HEK293 (cell line): ENCODE measurements around the gene LAMB1.

ENCODE experiments used
- CTCF ChIA-PET: fragments of 350-600 bp; formaldehyde crosslinking; extraction: SDS; loops from one replicate; lab custom pipeline; 2021; ENCODE audit warnings: antibody characterized with exemption; lab: Yijun Ruan, JAX
- POLR2A ChIA-PET: fragments of 300-600 bp; formaldehyde crosslinking; extraction: SDS; loops from one replicate; lab custom pipeline; 2020; ENCODE audit warnings: antibody characterized with exemption, inconsistent platforms; lab: Yijun Ruan, JAX
- H3K27ac ChIP-seq: fragments of 200-500 bp; sonication (Bioruptor generic); 2 replicates; pipeline ENCODE4 v1.5.1; 2014; ENCODE audit warnings: low read depth, low read length, control low read depth, inconsistent platforms; ENCODE audit errors: extremely low read depth
- H3K36me3 ChIP-seq, 2 experiments: fragments of 200-500 bp in 1 of 2; sonication (Bioruptor generic) in 1 of 2; 1 replicate in 1 of 2; 2 replicates in 1 of 2; pipeline ENCODE4 v1.5.1; 2014 to 2017; ENCODE audit warnings: inconsistent platforms in 2 of 2, low read length in 2 of 2; ENCODE audit not compliant: control insufficient read depth in 2 of 2, insufficient read depth in 1 of 2
- H3K4me1 ChIP-seq: fragments of 200-500 bp; sonication (Bioruptor generic); 2 replicates; pipeline ENCODE4 v1.5.1; 2014; ENCODE audit warnings: mild to moderate bottlenecking, low read length, inconsistent platforms; ENCODE audit not compliant: control insufficient read depth, insufficient read depth
- H3K4me3 ChIP-seq: 2 replicates; pipeline ENCODE4 v1.5.1; 2011; ENCODE audit warnings: low read depth, mild to moderate bottlenecking, control low read depth, low read length, moderate library complexity
- H3K9me3 ChIP-seq: fragments of 200-500 bp; sonication (Bioruptor generic); 2 replicates; pipeline ENCODE4 v1.5.1; 2014; ENCODE audit warnings: low read depth, low read length, inconsistent platforms; ENCODE audit not compliant: control insufficient read depth, insufficient read depth
- GLIS1 ChIP-seq: fragments of 450-650 bp; formaldehyde crosslinking; IDR thresholded peaks from 2 replicates; pipeline ENCODE4 v1.5.1; 2016; ENCODE audit warnings: missing biosample characterization, missing genetic modification characterization
- GLIS2 ChIP-seq: fragments of 450-650 bp; formaldehyde crosslinking; IDR thresholded peaks from 2 replicates; pipeline ENCODE4 v1.5.1; 2016; ENCODE audit warnings: missing biosample characterization, missing genetic modification characterization
- HOXA7 ChIP-seq: sonication (generic); formaldehyde crosslinking; IDR thresholded peaks from 2 replicates; pipeline ENCODE4 v1.8.1; 2022; ENCODE audit warnings: missing genetic modification reagents, borderline replicate concordance
- KLF7 ChIP-seq: fragments of 450-650 bp; formaldehyde crosslinking; IDR thresholded peaks from 2 replicates; pipeline ENCODE4 v1.5.1; 2016; ENCODE audit warnings: missing biosample characterization, missing genetic modification characterization, borderline replicate concordance
- KLF9 ChIP-seq: fragments of 450-650 bp; formaldehyde crosslinking; IDR thresholded peaks from 2 replicates; pipeline ENCODE4 v1.5.1; 2016; ENCODE audit warnings: missing biosample characterization, missing genetic modification characterization, low read depth
- OSR2 ChIP-seq: fragments of 450-650 bp; formaldehyde crosslinking; IDR thresholded peaks from 2 replicates; pipeline ENCODE4 v1.5.1; 2016; ENCODE audit warnings: missing biosample characterization, missing genetic modification characterization
- PRDM4 ChIP-seq: fragments of 450-650 bp; formaldehyde crosslinking; IDR thresholded peaks from 2 replicates; pipeline ENCODE4 v1.5.1; 2017; ENCODE audit warnings: missing biosample characterization, missing genetic modification characterization
- SP2 ChIP-seq: fragments of 450-650 bp; formaldehyde crosslinking; IDR thresholded peaks from 2 replicates; pipeline ENCODE4 v1.5.1; 2016; ENCODE audit warnings: missing biosample characterization, missing genetic modification characterization
- TRIM28 ChIP-seq: IDR thresholded peaks from 2 replicates; pipeline ENCODE4 v1.6.1; 2011; ENCODE audit warnings: low read length, control low read depth, borderline replicate concordance
- ZBTB8A ChIP-seq: fragments of 450-650 bp; formaldehyde crosslinking; IDR thresholded peaks from 2 replicates; pipeline ENCODE4 v1.5.1; 2016; ENCODE audit warnings: missing biosample characterization, missing genetic modification characterization
- ZFP37 ChIP-seq: fragments of 450-650 bp; formaldehyde crosslinking; IDR thresholded peaks from 2 replicates; pipeline ENCODE4 v1.5.1; 2016; ENCODE audit warnings: missing biosample characterization, missing genetic modification characterization
- ZIC2 ChIP-seq: fragments of 450-650 bp; formaldehyde crosslinking; IDR thresholded peaks from 2 replicates; pipeline ENCODE4 v1.5.1; 2016; ENCODE audit warnings: missing biosample characterization, missing genetic modification characterization
- ZNF138 ChIP-seq: fragments of 450-650 bp; formaldehyde crosslinking; IDR thresholded peaks from 2 replicates; pipeline ENCODE4 v1.5.1; 2016; ENCODE audit warnings: missing biosample characterization, missing genetic modification characterization, borderline replicate concordance
- ZNF140 ChIP-seq: fragments of 450-650 bp; formaldehyde crosslinking; IDR thresholded peaks from 2 replicates; pipeline ENCODE4 v1.5.1; 2016; ENCODE audit warnings: missing biosample characterization, missing genetic modification characterization
- ZNF157 ChIP-seq: fragments of 450-650 bp; formaldehyde crosslinking; IDR thresholded peaks from 2 replicates; pipeline ENCODE4 v1.5.1; 2016; ENCODE audit warnings: missing biosample characterization, missing genetic modification characterization
- ZNF169 ChIP-seq: fragments of 450-650 bp; formaldehyde crosslinking; IDR thresholded peaks from 2 replicates; pipeline ENCODE4 v1.5.1; 2016; ENCODE audit warnings: missing biosample characterization, missing genetic modification characterization
- ZNF174 ChIP-seq: fragments of 450-650 bp; formaldehyde crosslinking; IDR thresholded peaks from 2 replicates; pipeline ENCODE4 v1.5.0; 2017; ENCODE audit warnings: missing biosample characterization, mild to moderate bottlenecking, missing genetic modification characterization
- ZNF175 ChIP-seq: fragments of 450-650 bp; formaldehyde crosslinking; IDR thresholded peaks from 2 replicates; pipeline ENCODE4 v1.5.1; 2016; ENCODE audit warnings: missing biosample characterization, missing genetic modification characterization
- ZNF202 ChIP-seq: fragments of 450-650 bp; formaldehyde crosslinking; IDR thresholded peaks from 2 replicates; pipeline ENCODE4 v1.5.1; 2016; ENCODE audit warnings: missing biosample characterization, missing genetic modification characterization, borderline replicate concordance
- ZNF221 ChIP-seq: fragments of 450-650 bp; formaldehyde crosslinking; IDR thresholded peaks from 2 replicates; pipeline ENCODE4 v1.5.1; 2017; ENCODE audit warnings: missing biosample characterization, missing genetic modification characterization, borderline replicate concordance
- ZNF302 ChIP-seq: fragments of 450-650 bp; formaldehyde crosslinking; IDR thresholded peaks from 2 replicates; pipeline ENCODE4 v1.5.1; 2016; ENCODE audit warnings: missing biosample characterization, missing genetic modification characterization, low read depth
- ZNF324 ChIP-seq: fragments of 450-650 bp; formaldehyde crosslinking; IDR thresholded peaks from 2 replicates; pipeline ENCODE4 v1.5.1; 2016; ENCODE audit warnings: missing biosample characterization, missing genetic modification characterization
- ZNF394 ChIP-seq: fragments of 450-650 bp; formaldehyde crosslinking; IDR thresholded peaks from 2 replicates; pipeline ENCODE4 v1.5.1; 2016; ENCODE audit warnings: missing biosample characterization, missing genetic modification characterization, mild to moderate bottlenecking, moderate library complexity, borderline replicate concordance
- ZNF416 ChIP-seq: fragments of 450-650 bp; formaldehyde crosslinking; IDR thresholded peaks from 2 replicates; pipeline ENCODE4 v1.5.1; 2016; ENCODE audit warnings: missing biosample characterization, missing genetic modification characterization
- ZNF521 ChIP-seq: fragments of 450-650 bp; formaldehyde crosslinking; IDR thresholded peaks from 2 replicates; pipeline ENCODE4 v1.5.1; 2017; ENCODE audit warnings: missing biosample characterization, mild to moderate bottlenecking, missing genetic modification characterization
- ZNF548 ChIP-seq: fragments of 450-650 bp; formaldehyde crosslinking; IDR thresholded peaks from 2 replicates; pipeline ENCODE4 v1.5.1; 2016; ENCODE audit warnings: missing biosample characterization, missing genetic modification characterization
- ZNF621 ChIP-seq: fragments of 450-650 bp; formaldehyde crosslinking; IDR thresholded peaks from 2 replicates; pipeline ENCODE4 v1.5.1; 2017; ENCODE audit warnings: missing biosample characterization, missing genetic modification characterization
- ZNF624 ChIP-seq: fragments of 450-650 bp; formaldehyde crosslinking; IDR thresholded peaks from 2 replicates; pipeline ENCODE4 v1.5.1; 2017; ENCODE audit warnings: missing biosample characterization, missing genetic modification characterization
- ZNF626 ChIP-seq: fragments of 450-650 bp; sonication (Bioruptor Pico); formaldehyde crosslinking; IDR thresholded peaks from 2 replicates; pipeline ENCODE4 v1.5.1; 2018; ENCODE audit warnings: missing biosample characterization, missing genetic modification characterization, inconsistent platforms
- ZNF654 ChIP-seq: fragments of 450-650 bp; formaldehyde crosslinking; IDR thresholded peaks from 2 replicates; pipeline ENCODE4 v1.5.1; 2016; ENCODE audit warnings: low read depth, missing biosample characterization, missing genetic modification characterization
- ZNF658 ChIP-seq: fragments of 450-650 bp; formaldehyde crosslinking; IDR thresholded peaks from 2 replicates; pipeline ENCODE4; 2016; ENCODE audit warnings: missing biosample characterization, missing genetic modification characterization
- ZNF664 ChIP-seq: fragments of 450-650 bp; formaldehyde crosslinking; IDR thresholded peaks from 2 replicates; pipeline ENCODE4 v1.5.1; 2016; ENCODE audit warnings: missing biosample characterization, missing genetic modification characterization
- ZNF843 ChIP-seq: fragments of 450-650 bp; formaldehyde crosslinking; IDR thresholded peaks from 2 replicates; pipeline ENCODE4 v1.5.1; 2016; ENCODE audit warnings: missing biosample characterization, missing genetic modification characterization

LAMB1 gene

GRCh38 chr7:108009873-108010272 lies 6.9 kb upstream of the LAMB1 start (continued):
- TF ChIP-seq ZNF664 (tag by site-specific recombination) (no peak), ZNF157 (no peak), ZNF221 (tag by site-specific recombination) (no peak), KLF9 (no peak), ZNF174 (no peak), PRDM4 (tag by site-specific recombination) (peak; percentile 21; the same call in 1 of the 2 replicates), ZNF138 (tag by site-specific recombination) (no peak), ZNF302 (tag by site-specific recombination) (no peak), ZNF140 (tag by site-specific recombination) (no peak), OSR2 (tag by site-specific recombination) (peak; percentile 61; the same call in 1 of the 2 replicates), ZNF394 (tag by site-specific recombination) (no peak), ZNF521 (no peak), HOXA7 (no peak), ZNF624 (no peak), KLF7 (tag by site-specific recombination) (no peak), ZIC2 (tag by site-specific recombination) (no peak), ZNF175 (tag by site-specific recombination) (no peak), ZBTB8A (tag by site-specific recombination) (no peak), TRIM28 (no peak)

GRCh38 chr7:108008827-108009226 lies 5.9 kb upstream of the LAMB1 start:
- H3K4me3 ChIP-seq: no peak overlapping the region
- peaks cover 11% of the 10 kb centered on the region for H3K4me1 ChIP-seq
- ChIA-PET CTCF (no interaction called here), POLR2A (no interaction called here)
- no peaks in the 10 kb centered on the region for H3K36me3 ChIP-seq
- H3K9me3 ChIP-seq: no peaks in the 10 kb centered on the region
- TF ChIP-seq ZNF324 (tag by site-specific recombination) (no peak), ZFP37 (tag by site-specific recombination) (no peak), SP2 (tag by site-specific recombination) (no peak), ZNF843 (tag by site-specific recombination) (no peak), GLIS1 (tag by site-specific recombination) (no peak), ZIC2 (tag by site-specific recombination) (no peak), ZNF174 (no peak), ZNF626 (no peak), ZNF658 (no peak), ZNF548 (tag by site-specific recombination) (no peak), ZNF202 (tag by site-specific recombination) (no peak), GLIS2 (tag by site-specific recombination) (no peak), ZNF621 (tag by site-specific recombination) (no peak), HOXA7 (no peak), ZNF654 (tag by site-specific recombination) (no peak), ZNF169 (no peak), ZNF302 (tag by site-specific recombination) (no peak), ZNF416 (tag by site-specific recombination) (no peak)
- no peak overlapping the region for H3K27ac ChIP-seq
